Caco-2 (cell line): ENCODE measurements around the gene ACOT2. TPM values are rescaled to one million over a fixed set of nuclear protein-coding genes. Genes with fewer than 3 reads are reported as not detected.

Experiments
- BruUV-seq: library from RNA; stranded (reverse); fragments of 400-500 nt; replicated peaks from 2 replicates; lab custom pipeline; 2021; lab: Mats Ljungman, UMichigan
- CTCF ChIA-PET: fragments of 300-600 bp; sonication (Branson Sonifier 250); formaldehyde crosslinking; loops from one replicate; lab custom pipeline; 2022; ENCODE audit warnings: antibody characterized with exemption; lab: Charles Lee
- POLR2A ChIA-PET: fragments of 300-600 bp; sonication (Branson Sonifier 250); formaldehyde crosslinking; loops from one replicate; lab custom pipeline; 2022; ENCODE audit warnings: antibody characterized with exemption; lab: Charles Lee
- DNase-seq, 2 experiments: peaks; one replicate each; pipeline versions ENCODE4 v3.0.0 to v3.0.0-alpha.2; 2020 to 2022
- H3K27me3 ChIP-seq: replicated peaks from 2 replicates; pipeline ENCODE4 v1.6.0; 2011; ENCODE audit warnings: low read length; ENCODE audit not compliant: control insufficient read depth, insufficient read depth
- H3K36me3 ChIP-seq: 2 replicates; pipeline ENCODE4 v1.5.1; 2011; ENCODE audit warnings: low read length; ENCODE audit not compliant: control insufficient read depth, insufficient read depth
- H3K4me1 ChIP-seq: fragments of 250-450 bp; sonication (Bioruptor Pico); 2 replicates; pipeline ENCODE4 v1.5.1; 2020; ENCODE audit warnings: mild to moderate bottlenecking
- H3K4me3 ChIP-seq: 2 replicates; pipeline ENCODE4 v1.5.1; 2011; ENCODE audit warnings: low read depth, mild to moderate bottlenecking, control low read depth, low read length
- H3K9me3 ChIP-seq: fragments of 250-450 bp; sonication (Bioruptor Pico); 2 replicates; pipeline ENCODE4 v1.5.1; 2020; ENCODE audit warnings: mild to moderate bottlenecking, moderate library complexity
- H3K27ac Mint-ChIP-seq: one replicate; pipeline ENCODE4 v1.8.0; 2022; ENCODE audit warnings: mixed read lengths; ENCODE audit not compliant: unreplicated experiment
- H3K27me3 Mint-ChIP-seq: one replicate; pipeline ENCODE4 v1.8.0; 2022; ENCODE audit warnings: mixed read lengths; ENCODE audit not compliant: insufficient read depth, unreplicated experiment
- H3K36me3 Mint-ChIP-seq: one replicate; pipeline ENCODE4 v1.8.0; 2022; ENCODE audit warnings: mild to moderate bottlenecking, mixed read lengths; ENCODE audit not compliant: insufficient read depth, unreplicated experiment
- H3K4me1 Mint-ChIP-seq: one replicate; pipeline ENCODE4 v1.8.0; 2022; ENCODE audit warnings: low read depth, mixed read lengths; ENCODE audit not compliant: unreplicated experiment
- H3K4me3 Mint-ChIP-seq: one replicate; pipeline ENCODE4 v1.8.0; 2022; ENCODE audit warnings: mild to moderate bottlenecking, moderate library complexity, mixed read lengths; ENCODE audit not compliant: unreplicated experiment
- H3K9me3 Mint-ChIP-seq: one replicate; pipeline ENCODE4 v1.8.0; 2022; ENCODE audit warnings: mixed read lengths; ENCODE audit not compliant: unreplicated experiment
- CTCF ChIP-seq, 2 experiments: fragments of 200-600 bp in 1 of 2; IDR thresholded peaks; 1 replicate in 1 of 2; 2 replicates in 1 of 2; pipeline versions ENCODE4 v1.5.1 to v1.8.0; 2011 to 2022; ENCODE audit warnings: antibody characterized with exemption in 1 of 2, control low read depth in 1 of 2, inconsistent platforms in 1 of 2, low read depth in 1 of 2, low read length in 1 of 2, mild to moderate bottlenecking in 1 of 2, moderate library complexity in 1 of 2; ENCODE audit not compliant: insufficient read depth in 1 of 2, severe bottlenecking in 1 of 2, unreplicated experiment in 1 of 2
- intact Hi-C: fragments of 100-400 bp; cut with micrococcal nuclease; formaldehyde crosslinking; loops from one replicate; pipeline ENCODE4 v1.10.0; 2022; ENCODE audit not compliant: unreplicated experiment
- total RNA-seq: library from RNA; stranded (reverse); gene quantifications from 2 replicates; pipeline ENCODE4 v1.2.3, GENCODE V29; 2022

The ACOT2 gene
- total RNA-seq, 1 experiment from 2014 or later: 41.4 TPM

- Histone ChIP-seq H3K4me1 (no peaks in the 10 kb centered on the region; the same call in 1 of the 2 replicates), H3K9me3 (0 out of 2 replicates have a peak, but pooled peaks cover 4% of the 10 kb centered on the region), H3K27me3 (no peaks in the 10 kb centered on the region), H3K4me3 (no peak overlapping the region), H3K36me3 (no peaks in the 10 kb centered on the region)
- intact Hi-C loops: no loop called here
- Mint-ChIP-seq H3K36me3 (no peaks in the 10 kb centered on the region), H3K4me1 (no peaks in the 10 kb centered on the region), H3K27me3 (no peaks in the 10 kb centered on the region), H3K9me3 (no peaks in the 10 kb centered on the region), H3K27ac (no peak overlapping the region), H3K4me3 (no peak overlapping the region)
- TF ChIP-seq CTCF (IDR thresholded peaks at IDR 0.05; ENCODE audit: insufficient read depth in 1 of 2, low read depth in 1 of 2, low read length in 1 of 2, severe bottlenecking in 1 of 2, unreplicated experiment in 1 of 2): no peak
- ChIA-PET POLR2A (no interaction called here), CTCF (no interaction called here)
- DNase-seq: no peak
- no TSS peak for BruUV-seq
These were observed 37.3 kb downstream of the ACOT2 start for GRCh38 chr14:73606271-73606670.

GRCh38 chr14:73607241-73607640, 38.2 kb downstream of the ACOT2 start:
- Histone ChIP-seq H3K4me3 (no peak overlapping the region), H3K36me3 (no peaks in the 10 kb centered on the region), H3K27me3 (no peaks in the 10 kb centered on the region), H3K4me1 (no peaks in the 10 kb centered on the region; the same call in 1 of the 2 replicates), H3K9me3 (0 out of 2 replicates have a peak, but pooled peaks cover 4% of the 10 kb centered on the region)
- no peak for DNase-seq
- BruUV-seq: no TSS peak
- H3K4me1 Mint-ChIP-seq: no peaks in the 10 kb centered on the region
- no peaks in the 10 kb centered on the region for H3K27me3 Mint-ChIP-seq
- intact Hi-C loops: no loop called here
- no peaks in the 10 kb centered on the region for H3K9me3 Mint-ChIP-seq
- ChIA-PET CTCF (no interaction called here), POLR2A (no interaction called here)
- H3K4me3 Mint-ChIP-seq: no peak overlapping the region
- no peak for TF ChIP-seq CTCF (IDR thresholded peaks at IDR 0.05; ENCODE audit: insufficient read depth in 1 of 2, low read depth in 1 of 2, low read length in 1 of 2, severe bottlenecking in 1 of 2, unreplicated experiment in 1 of 2)
- no peaks in the 10 kb centered on the region for H3K36me3 Mint-ChIP-seq
- H3K27ac Mint-ChIP-seq: no peak overlapping the region

DNA sequence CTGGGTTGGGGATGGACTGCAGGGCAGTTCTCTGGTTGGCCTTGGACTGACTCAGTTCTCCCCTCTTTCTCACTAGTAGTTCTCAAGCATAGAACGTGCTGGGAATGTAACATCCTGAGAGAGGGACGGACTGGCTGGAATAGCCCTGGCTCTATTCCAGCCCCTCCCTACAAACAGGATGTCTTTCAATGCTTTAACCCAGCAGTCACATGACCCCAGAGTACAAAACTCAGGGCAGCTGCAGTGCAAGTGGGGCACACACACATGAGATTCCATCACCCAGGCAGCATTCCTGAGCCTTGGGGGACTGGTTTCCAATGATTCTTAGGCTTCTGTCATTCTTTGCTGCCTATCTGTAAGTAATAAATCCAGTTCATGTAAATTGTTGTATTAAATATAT, 41.7 kb downstream of the ACOT2 start:
- H3K4me1 Mint-ChIP-seq: peaks cover 5% of the 10 kb centered on the region
- no peaks in the 10 kb centered on the region for H3K36me3 Mint-ChIP-seq
- no peaks in the 10 kb centered on the region for H3K9me3 Mint-ChIP-seq
- H3K4me1 ChIP-seq: peaks cover 8% of the 10 kb centered on the region
- no peak for TF ChIP-seq CTCF (IDR thresholded peaks at IDR 0.05; ENCODE audit: insufficient read depth in 1 of 2, low read depth in 1 of 2, low read length in 1 of 2, severe bottlenecking in 1 of 2, unreplicated experiment in 1 of 2)
- H3K27ac Mint-ChIP-seq: no peak overlapping the region
- H3K36me3 ChIP-seq: no peaks in the 10 kb centered on the region
- H3K27me3 Mint-ChIP-seq: no peaks in the 10 kb centered on the region
- BruUV-seq: no TSS peak
- no peaks in the 10 kb centered on the region for H3K27me3 ChIP-seq
- POLR2A ChIA-PET: no interaction called here
- intact Hi-C loops: no loop called here
- DNase-seq: no peak
- H3K9me3 ChIP-seq: 0 out of 2 replicates have a peak, but pooled peaks cover 4% of the 10 kb centered on the region
- no peak overlapping the region for H3K4me3 Mint-ChIP-seq
- CTCF ChIA-PET: no interaction called here
- H3K4me3 ChIP-seq: no peak overlapping the region
